ENCODE data around the gene SIPA1L3.

GRCh38 chr19:38125238-38125637 is 218.2 kb downstream of the SIPA1L3 start:
- TF ChIP-seq CTCF (conservative IDR thresholded peaks at IDR 0.05; ENCODE audit: low read depth in 2 of 2), result no peak
- no peak for TF ChIP-seq EZH2 (IDR thresholded peaks at IDR 0.05; ENCODE audit: low read depth, unreplicated experiment)
- no peak for TF ChIP-seq EZH2phosphoT487 (IDR thresholded peaks at IDR 0.05; ENCODE audit: unreplicated experiment)

Measured in GM23338 (cell line).